Left kidney (tissue), 8 donors: ENCODE data around the gene MROH8. TPM values are rescaled to one million over a fixed set of nuclear protein-coding genes. Genes with fewer than 3 reads are reported as not detected.

Experiments used
- DNase-seq: peaks from one replicate; pipeline ENCODE4 v3.0.0-alpha.2; 2013
- long read RNA-seq, 8 donors: transcript quantifications; one replicate each; lab custom pipeline, GENCODE V29; 2026
- polyA plus RNA-seq: library from polyadenylated mRNA; unstranded; fragments of 120-200 nt; gene quantifications from one replicate; pipeline ENCODE4 v1.2.1, GENCODE V29; 2013; ENCODE audit not compliant: insufficient read length

The MROH8 gene
- polyA plus RNA-seq: 9.2 TPM
- long read RNA-seq, donor 1: 0 reads
- long read RNA-seq, donor 2, partial matches to known transcripts: 487 of 493 reads
- long read RNA-seq, donor 2, other reads (novel, unspliced or antisense): 5 of 493 reads
- long read RNA-seq, donor 3, partial matches to known transcripts: 408 of 463 reads
- long read RNA-seq, donor 3, other reads (novel, unspliced or antisense): 55 of 463 reads
- long read RNA-seq, donor 4: 0 reads
- long read RNA-seq, donor 5, partial matches to known transcripts: 649 of 713 reads
- long read RNA-seq, donor 5, other reads (novel, unspliced or antisense): 64 of 713 reads
- long read RNA-seq, donor 6, partial matches to known transcripts: 505 of 538 reads
- long read RNA-seq, donor 6, other reads (novel, unspliced or antisense): 33 of 538 reads
- long read RNA-seq, donor 7, partial matches to known transcripts: 650 of 749 reads
- long read RNA-seq, donor 7, other reads (novel, unspliced or antisense): 99 of 749 reads
- long read RNA-seq, donor 8: 0 reads

GRCh38 chr20:37178839-37179682 lies at the start of gene MROH8, which contains the start of gene RPN2:
Gene MROH8, minus strand, starts transcription at chr20:37179548.
Gene RPN2, plus strand, starts transcription at chr20:37179330. Its CDS starts 27 bp downstream, at chr20:37179357.
- peak; percentile 97 for DNase-seq

- no peak for DNase-seq
Measured at GRCh38 chr20:37228656-37229055, 49.3 kb upstream of the MROH8 start.

DNA sequence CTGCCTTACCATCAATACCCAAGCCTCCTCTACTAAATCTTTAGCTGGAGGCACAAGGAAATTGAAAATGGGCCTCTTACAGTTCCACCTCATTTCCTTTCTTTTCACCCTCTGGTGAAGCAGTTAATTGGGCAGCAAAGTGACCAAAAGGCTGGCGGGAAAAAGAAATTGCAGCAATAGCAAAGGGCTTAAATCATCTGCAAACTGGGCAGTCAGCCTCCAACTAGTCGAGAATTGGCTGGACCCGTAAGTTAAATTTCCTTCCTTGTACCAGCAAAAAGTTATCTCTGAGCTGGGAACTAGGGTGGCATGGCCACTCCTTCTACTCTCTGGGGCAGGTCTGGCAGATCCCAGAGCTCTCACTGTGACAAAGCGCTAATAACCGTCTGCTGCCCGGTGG lies 48.7 kb upstream of the MROH8 start:
- DNase-seq: peak; percentile 37

DNA sequence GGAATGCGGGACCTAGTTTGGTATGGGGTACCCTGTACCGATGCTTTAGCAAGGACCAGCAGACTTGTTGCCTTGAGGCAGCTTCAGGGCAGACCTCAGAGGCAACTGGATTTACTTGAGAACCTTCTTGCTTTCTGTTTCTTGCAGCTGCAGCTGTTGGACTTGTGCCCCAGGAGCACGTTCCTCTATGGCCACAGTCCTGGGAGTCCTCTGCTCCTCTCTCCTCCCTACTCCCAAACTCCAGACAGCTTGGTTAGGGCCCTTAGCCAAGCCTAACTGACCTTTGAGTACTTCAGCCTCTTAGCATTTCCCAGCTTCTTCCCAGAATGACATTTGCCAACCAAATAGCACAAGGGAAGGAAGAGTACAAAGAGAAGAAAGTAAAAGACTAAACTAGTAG lies 47.5 kb upstream of the MROH8 start:
- DNase-seq: no peak

DNA sequence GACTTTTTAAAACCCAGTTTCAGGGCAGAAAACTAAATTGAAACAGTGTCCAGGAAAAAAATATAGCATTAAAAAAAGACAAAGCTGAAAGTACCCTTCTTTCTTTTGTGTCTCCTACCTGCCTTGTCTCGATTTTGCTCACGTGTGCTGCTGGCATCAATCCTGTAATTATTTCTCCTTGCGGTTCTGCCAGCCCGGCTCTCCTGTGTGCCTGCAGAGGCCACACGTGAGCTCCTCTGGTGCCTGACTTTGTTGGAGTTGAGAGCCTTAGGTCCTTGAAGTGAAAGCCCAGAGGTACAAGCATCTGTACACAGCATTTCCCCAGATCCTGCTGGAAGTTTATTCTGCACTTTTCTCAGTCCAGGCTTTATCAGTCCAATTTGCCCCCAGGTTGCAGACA lies 45.8 kb upstream of the MROH8 start:
- no peak for DNase-seq

DNA sequence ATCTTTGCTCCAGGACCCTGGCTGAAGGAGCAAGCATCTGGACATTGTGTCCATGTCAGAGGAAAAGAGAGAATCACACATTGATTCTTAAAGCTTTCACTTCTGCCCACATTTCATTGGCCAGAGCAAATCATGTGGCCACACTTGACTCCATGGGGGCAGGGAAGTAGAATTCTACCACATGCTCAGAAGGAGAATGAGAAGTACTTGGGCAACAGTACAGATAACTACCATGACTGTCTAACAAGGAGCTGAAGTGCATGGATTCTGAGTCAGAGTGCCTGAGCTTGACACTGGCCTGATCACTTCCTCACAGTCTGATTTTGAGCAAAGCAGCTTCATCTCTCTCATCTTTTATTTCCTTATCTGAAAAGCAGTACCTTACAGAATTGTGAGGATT lies 43.7 kb upstream of the MROH8 start:
- DNase-seq: no peak

- no peak for DNase-seq
Measured at GRCh38 chr20:37222086-37222485, 42.7 kb upstream of the MROH8 start.

DNA sequence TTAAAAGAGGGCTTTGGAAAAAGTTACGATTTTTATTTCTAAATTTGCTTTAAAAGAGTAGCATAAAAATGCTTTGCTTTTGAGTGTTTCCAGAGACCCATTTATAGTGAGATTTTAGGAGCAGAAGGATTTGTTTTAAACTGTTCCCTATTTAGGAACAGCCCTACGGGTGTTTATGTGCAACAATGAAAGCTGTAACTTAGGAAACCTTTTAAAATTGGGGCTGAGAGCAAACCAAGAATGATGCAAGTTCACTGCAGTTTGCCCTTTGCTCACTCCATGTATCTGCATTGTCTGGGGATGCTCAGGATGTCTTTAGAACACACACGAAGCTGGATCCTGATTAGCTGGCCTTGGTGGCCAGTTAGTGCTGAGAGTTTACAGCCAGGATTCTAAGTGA lies 41.4 kb upstream of the MROH8 start:
- DNase-seq: no peak

DNA sequence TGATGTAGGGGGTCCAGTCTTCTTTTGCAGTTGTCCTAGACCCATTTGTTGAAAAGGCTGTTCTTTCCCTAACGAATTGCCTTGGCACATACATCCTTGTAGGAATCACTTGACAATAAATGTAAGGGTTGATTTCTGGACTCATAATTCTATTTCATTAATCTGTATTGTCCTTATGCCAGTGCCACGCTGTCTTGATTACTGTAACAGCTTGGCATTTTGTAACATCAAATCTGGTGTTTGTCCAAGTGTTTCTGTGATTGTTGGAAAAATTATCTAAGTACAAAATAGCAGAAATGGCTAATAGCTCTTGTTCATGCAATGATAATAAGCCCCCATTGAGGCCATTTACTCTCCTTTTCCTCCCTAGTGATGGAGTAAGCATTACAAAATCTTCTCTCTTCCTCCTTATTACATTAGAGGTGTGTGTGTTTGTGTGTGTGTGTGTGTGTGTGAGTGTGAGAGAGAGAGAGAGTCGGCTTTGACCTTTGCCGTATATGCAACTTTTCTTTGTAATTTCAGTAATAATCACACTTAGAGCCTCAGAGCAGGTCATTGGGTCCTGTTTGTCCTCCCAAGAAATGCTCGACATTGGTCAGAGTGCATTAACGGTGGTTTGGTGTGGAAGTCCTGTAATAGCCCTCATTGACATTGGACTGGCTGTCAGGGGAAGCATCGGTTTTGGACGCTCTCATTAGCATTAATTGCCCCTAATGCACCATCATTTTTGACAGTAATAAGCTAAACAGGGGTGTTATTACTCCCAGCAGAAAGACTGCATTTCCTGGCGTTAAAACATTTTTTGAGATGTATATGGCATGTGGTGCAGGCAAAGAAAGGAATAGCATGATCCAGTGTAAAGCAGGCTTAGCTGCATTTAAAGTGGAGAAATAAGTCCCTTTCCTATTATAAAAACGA lies 40.7 kb upstream of the MROH8 start:
- no peak for DNase-seq

GRCh38 chr20:37218976-37219375 lies 39.6 kb upstream of the MROH8 start:
- DNase-seq: no peak

DNA sequence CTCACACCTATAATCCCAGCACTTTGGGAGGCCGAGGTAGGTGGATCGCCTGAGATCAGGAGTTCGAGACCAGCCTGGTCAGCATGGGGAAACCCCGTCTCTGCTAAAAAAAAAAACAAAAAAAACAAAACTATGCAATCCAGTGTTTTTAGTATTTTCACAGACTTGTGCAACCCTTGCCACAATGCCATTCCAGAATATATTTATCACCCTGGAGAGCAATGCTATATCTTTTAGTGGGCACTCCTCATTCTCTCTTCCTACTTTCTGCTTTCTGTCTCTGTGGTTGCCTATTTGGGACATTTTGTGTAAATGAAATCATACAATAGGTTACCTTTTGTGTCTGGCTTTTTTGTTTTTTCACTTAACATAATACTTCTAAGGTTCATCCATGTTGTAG lies 39.1 kb upstream of the MROH8 start:
- no peak for DNase-seq

GRCh38 chr20:37209661-37210314 lies 30.4 kb upstream of the MROH8 start:
- DNase-seq: no peak

- no peak for DNase-seq
Measured at GRCh38 chr20:37209193-37209592, 29.8 kb upstream of the MROH8 start.

GRCh38 chr20:37207171-37207570 lies 27.8 kb upstream of the MROH8 start:
- no peak for DNase-seq

DNA sequence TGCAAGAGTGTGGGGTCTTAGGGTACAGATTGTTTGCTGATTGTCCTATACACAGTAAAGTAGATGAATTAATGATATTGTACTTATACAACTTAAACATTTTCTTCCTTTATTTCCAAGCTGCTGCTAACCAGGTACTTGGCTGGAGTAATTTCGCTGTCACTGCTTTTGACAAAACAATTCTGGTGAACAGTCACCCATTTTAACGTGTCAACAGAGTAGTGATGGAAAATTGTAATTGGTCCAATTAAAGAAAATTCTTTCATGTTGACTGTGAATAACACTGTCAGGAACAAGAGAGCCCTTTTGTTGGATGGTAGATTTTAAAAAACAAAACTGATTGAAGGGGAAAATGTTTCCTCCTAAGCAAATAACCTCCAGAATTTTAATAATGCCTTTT lies 26.4 kb upstream of the MROH8 start:
- no peak for DNase-seq

DNA sequence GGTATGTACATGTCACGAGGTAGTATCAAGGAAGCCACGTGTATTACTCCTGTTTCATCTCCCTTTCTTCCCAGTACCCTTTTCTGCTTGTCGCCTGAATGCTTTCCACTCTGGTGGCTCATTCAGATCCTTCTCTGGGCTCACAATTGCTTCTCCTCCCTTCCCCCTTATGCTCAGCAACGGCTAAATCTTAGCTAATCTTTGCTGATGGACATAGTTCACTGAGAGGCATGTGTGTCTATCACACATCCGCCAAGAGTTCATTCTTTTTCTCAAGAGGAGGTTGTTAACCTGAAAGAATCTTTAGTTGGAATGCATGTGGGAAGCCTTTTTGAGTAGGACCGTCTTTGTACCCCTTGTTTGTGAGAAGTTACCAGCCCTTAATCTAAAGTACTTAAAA lies 25.8 kb upstream of the MROH8 start:
- DNase-seq: no peak

DNA sequence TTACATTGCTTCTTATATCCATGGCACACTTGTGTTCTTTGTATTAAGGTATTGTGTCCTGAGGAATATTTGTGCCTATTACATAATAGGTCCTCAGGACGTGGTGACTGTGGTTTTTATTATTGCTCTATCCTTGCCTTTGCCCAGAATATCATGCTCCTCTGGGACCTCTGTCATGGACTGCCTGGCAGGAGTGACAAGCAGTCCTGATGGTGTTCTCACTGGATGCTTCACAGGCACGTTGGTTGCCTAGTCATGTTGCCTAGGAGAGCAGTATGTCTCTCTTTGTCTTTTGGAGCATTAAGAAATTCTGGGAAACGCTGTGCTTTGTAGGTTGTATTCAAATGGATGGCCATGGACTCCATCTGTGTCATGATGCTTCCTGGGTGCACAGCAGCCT lies 24.7 kb upstream of the MROH8 start:
- DNase-seq: no peak

GRCh38 chr20:37202267-37202943 lies 23.1 kb upstream of the MROH8 start:
- DNase-seq: no peak

DNA sequence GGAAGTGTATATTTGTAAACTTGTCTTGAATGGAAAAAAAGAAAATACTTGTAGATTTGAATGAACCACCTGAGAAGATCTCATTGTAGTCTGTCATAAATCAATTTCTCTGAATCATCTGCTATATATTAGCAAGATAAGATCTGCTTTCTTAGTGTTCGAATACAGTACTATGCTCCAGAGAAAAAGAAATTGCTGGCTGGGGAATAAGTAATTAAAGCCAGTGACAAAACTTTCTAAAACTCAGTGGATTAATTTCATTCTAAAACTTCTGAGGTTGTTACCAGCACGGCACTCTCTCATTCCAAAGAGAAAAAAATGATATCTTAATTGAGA lies 22.4 kb upstream of the MROH8 start:
- no peak for DNase-seq

GRCh38 chr20:37200926-37201826 lies 21.8 kb upstream of the MROH8 start:
- DNase-seq: no peak
